HFFc6 (cell line): ENCODE measurements around the gene NDUFB8. TPM values are rescaled to one million over a fixed set of nuclear protein-coding genes. Genes with fewer than 3 reads are reported as not detected.

Source experiments
- DNase-seq: peaks from one replicate; pipeline ENCODE4 v3.0.0-alpha.2; 2018
- H3K27ac Mint-ChIP-seq: 2 replicates; pipeline ENCODE4 v1.8.0; 2020; ENCODE audit warnings: mild to moderate bottlenecking, mixed read lengths
- H3K27me3 Mint-ChIP-seq: 2 replicates; pipeline ENCODE4 v1.8.0; 2021; ENCODE audit warnings: mild to moderate bottlenecking, moderate library complexity, mixed read lengths; ENCODE audit not compliant: insufficient read depth
- H3K36me3 Mint-ChIP-seq: 2 replicates; pipeline ENCODE4 v1.8.0; 2021; ENCODE audit warnings: low read depth, mixed read lengths
- H3K4me1 Mint-ChIP-seq: 2 replicates; pipeline ENCODE4 v1.8.0; 2020; ENCODE audit warnings: low read depth, mixed read lengths
- H3K4me3 Mint-ChIP-seq: 2 replicates; pipeline ENCODE4 v1.8.0; 2020; ENCODE audit warnings: mild to moderate bottlenecking, moderate library complexity, mixed read lengths
- H3K9me3 Mint-ChIP-seq: 2 replicates; pipeline ENCODE4 v1.8.0; 2020; ENCODE audit warnings: mild to moderate bottlenecking, mixed read lengths
- CTCF ChIP-seq: fragments of 200-600 bp; sonication (generic); IDR thresholded peaks from 2 replicates; pipeline ENCODE4 v1.5.0; 2021; ENCODE audit warnings: antibody characterized with exemption, mild to moderate bottlenecking
- total RNA-seq, 6 experiments: library from RNA; stranded (reverse); fragmentation: NEBNext Ultra II Directional; extraction: Animal tissue kit (Norgen Biotek cat#: 25700); gene quantifications; 2 replicates in 1 of 6; 3 replicates in 5 of 6; pipeline ENCODE4 v1.2.3, GENCODE V29; 2021

Gene NDUFB8
- total RNA-seq, 6 experiments from 2014 or later: 167 to 222 (median 198) TPM

- no peak for TF ChIP-seq CTCF
- H3K4me1 Mint-ChIP-seq: peaks cover 9% of the 10 kb centered on the region; the same call in 1 of the 2 replicates
- no peaks in the 10 kb centered on the region for H3K9me3 Mint-ChIP-seq
- H3K27me3 Mint-ChIP-seq: peaks cover 31% of the 10 kb centered on the region
- no peak overlapping the region for H3K27ac Mint-ChIP-seq
- H3K36me3 Mint-ChIP-seq: peaks cover 3% of the 10 kb centered on the region; the same call in 1 of the 2 replicates
- peak overlapping the region; percentile 68 for H3K4me3 Mint-ChIP-seq
- DNase-seq: peak; percentile 76
Measured at GRCh38 chr10:100481462-100482081, 48.1 kb downstream of the NDUFB8 start.

GRCh38 chr10:100480002-100480401 lies 49.7 kb downstream of the NDUFB8 start:
- H3K9me3 Mint-ChIP-seq: no peaks in the 10 kb centered on the region
- no peak overlapping the region for H3K27ac Mint-ChIP-seq
- H3K4me1 Mint-ChIP-seq: peaks cover 9% of the 10 kb centered on the region; the same call in 1 of the 2 replicates
- no peak for DNase-seq
- peaks cover 31% of the 10 kb centered on the region for H3K27me3 Mint-ChIP-seq
- H3K36me3 Mint-ChIP-seq: no peaks in the 10 kb centered on the region; the same call in 1 of the 2 replicates
- no peak for TF ChIP-seq CTCF
- no peak overlapping the region for H3K4me3 Mint-ChIP-seq

- H3K27ac Mint-ChIP-seq: no peak overlapping the region
Measured at GRCh38 chr10:100479037-100479436, 50.6 kb downstream of the NDUFB8 start.

GRCh38 chr10:100477970-100478369 lies 51.7 kb downstream of the NDUFB8 start:
- TF ChIP-seq CTCF: no peak
- no peak overlapping the region for H3K4me3 Mint-ChIP-seq
- DNase-seq: no peak
- H3K9me3 Mint-ChIP-seq: no peaks in the 10 kb centered on the region
- no peak overlapping the region for H3K27ac Mint-ChIP-seq
- H3K4me1 Mint-ChIP-seq: peaks cover 9% of the 10 kb centered on the region; the same call in 1 of the 2 replicates
- H3K36me3 Mint-ChIP-seq: no peaks in the 10 kb centered on the region
- peaks cover 38% of the 10 kb centered on the region for H3K27me3 Mint-ChIP-seq

More at GRCh38 chr10:100479037-100479436, 50.6 kb downstream of the NDUFB8 start:
- no peaks in the 10 kb centered on the region for H3K9me3 Mint-ChIP-seq
- TF ChIP-seq CTCF: no peak
- peaks cover 37% of the 10 kb centered on the region for H3K27me3 Mint-ChIP-seq
- no peak for DNase-seq
- H3K4me3 Mint-ChIP-seq: no peak overlapping the region
- H3K36me3 Mint-ChIP-seq: no peaks in the 10 kb centered on the region
- peaks cover 9% of the 10 kb centered on the region; the same call in 1 of the 2 replicates for H3K4me1 Mint-ChIP-seq

Other genes with a start within 250 kb of the NDUFB8 start
- 10 to 100 TPM; 52.4 to 62.1 (median 55.0) TPM for gene BLOC1S2, start 243.2 kb downstream of the NDUFB8 start, total RNA-seq
- gene PKD2L1, start 199.6 kb downstream of the NDUFB8 start, total RNA-seq: not detected
- 10 to 100 TPM; 11.5 to 16.8 (median 14.9) TPM for gene SCD, start 182.6 kb downstream of the NDUFB8 start, total RNA-seq
- not detected for gene WNT8B, start 66.9 kb downstream of the NDUFB8 start, total RNA-seq
- gene SEC31B, start 10.0 kb downstream of the NDUFB8 start, total RNA-seq: 1 to 10 TPM; 2.3 to 4.1 (median 2.5) TPM
- 10 to 100 TPM; 58.2 to 65.2 (median 58.9) TPM for gene HIF1AN, start 6.1 kb upstream of the NDUFB8 start, total RNA-seq
- not detected for gene PAX2, start 215.7 kb upstream of the NDUFB8 start, total RNA-seq